B cell (primary cell): ENCODE results near the gene NRXN2. TPM values are rescaled to one million over a fixed set of nuclear protein-coding genes. Genes with fewer than 3 reads are reported as not detected.

Experiments
- ATAC-seq: fragments of 200-7000 bp; cut with Tn5 transposase; one replicate; pipeline ENCODE4 v1.10.0; 2021; ENCODE audit warnings: low read depth, mild to moderate bottlenecking, moderate number of reproducible peaks, moderate library complexity
- CTCF ChIA-PET: fragments of 350-600 bp; sonication (Branson Sonifier 250); formaldehyde crosslinking; loops from one replicate; lab custom pipeline; 2021; ENCODE audit warnings: antibody characterized with exemption, inconsistent platforms; lab: Charles Lee
- POLR2A ChIA-PET: fragments of 350-600 bp; sonication (Branson Sonifier 250); formaldehyde crosslinking; loops from one replicate; lab custom pipeline; 2021; ENCODE audit warnings: antibody characterized with exemption; lab: Charles Lee
- DNase-seq: peaks from one replicate; pipeline ENCODE4 v3.0.0; 2013
- H2AFZ ChIP-seq: 2 replicates; pipeline ENCODE4 v1.6.1; 2012; ENCODE audit warnings: mild to moderate bottlenecking, low read depth, low read length; ENCODE audit not compliant: insufficient read depth, poor library complexity, severe bottlenecking
- H3K27ac ChIP-seq, 2 donors: 1 replicate in 1 of 2; 2 replicates in 1 of 2; pipeline ENCODE4 v1.5.1; 2012 to 2013; ENCODE audit warnings: low read length in 2 of 2, mild to moderate bottlenecking in 2 of 2, moderate library complexity in 1 of 2
- H3K27me3 ChIP-seq, 4 experiments: fragments of 200-600 bp in 1 of 4; sonication (generic) in 1 of 4; replicated peaks in 1 of 4; 1 replicate in 2 of 4; 2 replicates in 2 of 4; pipeline versions ENCODE4 v1.6.1 to v1.7.0; 2013 to 2016; ENCODE audit warnings: low read length in 3 of 4, mild to moderate bottlenecking in 2 of 4, mixed read lengths in 1 of 4, moderate library complexity in 1 of 4; ENCODE audit not compliant: insufficient read depth in 4 of 4, control insufficient read depth in 3 of 4; ENCODE audit errors: control extremely low read depth in 1 of 4
- H3K36me3 ChIP-seq, 2 experiments: replicated peaks in 1 of 2; 1 replicate in 1 of 2; 2 replicates in 1 of 2; pipeline versions ENCODE4 v1.6.1 to v1.7.1; 2013; ENCODE audit warnings: low read length in 1 of 2; ENCODE audit not compliant: insufficient read depth in 2 of 2, control insufficient read depth in 1 of 2; ENCODE audit errors: control extremely low read depth in 1 of 2, extremely low read depth in 1 of 2
- H3K4me1 ChIP-seq, 2 donors: fragments of 200-600 bp in 1 of 2; sonication (generic) in 1 of 2; 1 replicate in 1 of 2; 2 replicates in 1 of 2; pipeline versions ENCODE4 v1.5.1 to v1.6.1; 2013 to 2017; ENCODE audit warnings: low read length in 2 of 2; ENCODE audit not compliant: control insufficient read depth in 2 of 2, insufficient read depth in 2 of 2
- H3K4me2 ChIP-seq: replicated peaks from 2 replicates; pipeline ENCODE3; 2012; ENCODE audit warnings: mild to moderate bottlenecking, low read depth, low read length; ENCODE audit not compliant: poor library complexity, severe bottlenecking
- H3K4me3 ChIP-seq, 5 experiments: fragments of 200-600 bp in 1 of 5; sonication (generic) in 1 of 5; 1 replicate in 3 of 5; 2 replicates in 2 of 5; pipeline versions ENCODE4 v1.5.1 to v1.7.0; 2011 to 2016; ENCODE audit warnings: low read length in 4 of 5, mild to moderate bottlenecking in 4 of 5, low read depth in 2 of 5, control low read depth in 1 of 5, moderate library complexity in 1 of 5; ENCODE audit not compliant: insufficient read depth in 1 of 5; ENCODE audit errors: control extremely low read depth in 1 of 5, extremely low read depth in 1 of 5
- H3K79me2 ChIP-seq: fragments of 200-600 bp; sonication (generic); one replicate; pipeline ENCODE4 v1.6.0; 2016; ENCODE audit warnings: low read length; ENCODE audit not compliant: control insufficient read depth, insufficient read depth
- H3K9ac ChIP-seq: fragments of 200-600 bp; sonication (generic); 2 replicates; pipeline ENCODE4 v1.6.1; 2017; ENCODE audit warnings: mild to moderate bottlenecking, low read length, moderate library complexity
- H3K9me3 ChIP-seq, 3 donors: one replicate each; pipeline versions ENCODE4 v1.6.1 to v1.7.1; 2013; ENCODE audit warnings: low read length in 2 of 3; ENCODE audit not compliant: control insufficient read depth in 2 of 3, insufficient read depth in 1 of 3; ENCODE audit errors: control extremely low read depth in 1 of 3
- H4K20me1 ChIP-seq: 2 replicates; pipeline ENCODE4 v1.6.0; 2012; ENCODE audit warnings: mild to moderate bottlenecking, low read length; ENCODE audit not compliant: insufficient read depth, control insufficient read depth, poor library complexity, severe bottlenecking
- H3K27ac Mint-ChIP-seq: one replicate; pipeline ENCODE4 v1.8.0; 2021; ENCODE audit warnings: mixed read lengths
- H3K27me3 Mint-ChIP-seq: one replicate; pipeline ENCODE4 v1.8.0; 2021; ENCODE audit warnings: mixed read lengths
- H3K4me1 Mint-ChIP-seq: one replicate; pipeline ENCODE4 v1.8.0; 2021; ENCODE audit warnings: mixed read lengths
- H3K4me3 Mint-ChIP-seq: one replicate; pipeline ENCODE4 v1.8.0; 2021; ENCODE audit warnings: mixed read lengths
- H3K9me3 Mint-ChIP-seq: one replicate; pipeline ENCODE4 v1.8.0; 2022; ENCODE audit warnings: mixed read lengths; ENCODE audit not compliant: insufficient read depth
- EZH2 ChIP-seq: IDR thresholded peaks from 2 replicates; pipeline ENCODE4 v1.6.1; 2012; ENCODE audit warnings: borderline replicate concordance, low read depth, mild to moderate bottlenecking, moderate library complexity, low read length; ENCODE audit not compliant: insufficient read depth, poor library complexity, severe bottlenecking
- WGBS: methylation state at CpG from one replicate; pipeline ENCODE4 v1.1.5; 2013; ENCODE audit warnings: missing lambda C conversion rate; ENCODE audit not compliant: insufficient coverage; 5-methylcytosine and 5-hydroxymethylcytosine counted together
- intact Hi-C: fragments of 100-400 bp; cut with micrococcal nuclease; formaldehyde crosslinking; loops from one replicate; pipeline ENCODE4 v1.10.0; 2022
- polyA plus RNA-seq: library from polyadenylated mRNA; depleted of rRNA; stranded (reverse); fragments of >200 nt; gene quantifications from 2 replicates; pipeline ENCODE4 v1.2.3, GENCODE V29; 2012
- total RNA-seq, 2 donors: library from RNA; stranded (reverse); fragments of 120-200 nt in 1 of 2; gene quantifications; 1 replicate in 1 of 2; 2 replicates in 1 of 2; pipeline versions ENCODE4 v1.2.3 to v1.2.4, GENCODE V29; 2013 to 2022
- TF ChIP-seq, protein P1 (sequence below): fragments of 200-600 bp; IDR thresholded peaks from one replicate; pipeline ENCODE4 v1.8.0; 2022; ENCODE audit warnings: antibody characterized with exemption, mild to moderate bottlenecking

The NRXN2 gene
- total and polyA plus RNA-seq, 2 donors (not counting 1 experiment from before 2014, with no cell fraction given): 0.01 to 0.52 TPM

DNA sequence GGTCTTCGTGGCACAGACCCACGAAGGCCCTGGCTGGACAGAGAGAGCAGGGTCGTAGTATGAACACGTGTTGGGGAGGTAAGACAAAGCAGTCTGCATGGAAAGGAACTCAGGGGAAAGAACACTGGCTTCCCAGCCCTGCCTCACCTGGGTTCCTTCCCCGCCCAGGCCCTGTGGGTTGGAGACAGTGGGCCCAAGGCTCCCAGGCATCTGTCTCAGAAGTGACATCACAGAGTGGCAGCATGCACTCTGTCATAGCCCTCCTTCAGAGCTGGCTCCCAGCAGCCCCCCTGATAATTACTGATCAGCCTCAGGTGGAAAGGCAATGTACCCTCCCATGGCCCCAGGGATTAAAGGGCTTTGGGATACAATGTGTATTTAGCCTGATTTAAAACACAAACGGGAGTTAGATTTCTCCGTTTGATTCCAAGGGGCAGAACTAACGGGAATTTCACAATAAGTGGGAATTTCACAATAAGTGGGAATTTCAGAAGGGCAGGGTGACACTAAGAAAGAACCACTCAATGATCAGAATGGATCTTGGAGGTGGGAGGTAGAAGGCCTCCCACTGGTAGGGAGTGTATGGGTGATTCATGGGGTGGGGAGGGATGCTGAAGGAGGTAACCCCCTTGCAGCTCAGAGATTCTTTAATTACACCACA, 66.9 kb downstream of the NRXN2 start:
- peaks cover 28% of the 10 kb centered on the region for H3K4me1 Mint-ChIP-seq
- no peaks in the 10 kb centered on the region for H3K9me3 ChIP-seq
- no peak for DNase-seq
- peak overlapping the region; percentile 65 for H3K4me2 ChIP-seq
- no peaks in the 10 kb centered on the region for H3K79me2 ChIP-seq
- peak overlapping the region; percentile 87 for H3K27ac Mint-ChIP-seq
- ChIA-PET CTCF (interaction anchor here (1.6 to 7.3 kb wide), 3 partner anchors 19 to 207 kb away, joined by 5 to 35 read pairs (median 8); no protein-coding TSS in a partner anchor), POLR2A (no interaction called here)
- WGBS: 91% methylated on average over 8 of the region's 8 CpGs
- H4K20me1 ChIP-seq: no peaks in the 10 kb centered on the region
- intact Hi-C loops: loop anchor here (10.0 kb wide), 1 partner anchor 451 kb away; the partner anchor contains the start of gene FERMT3
- no peaks in the 10 kb centered on the region for H3K9me3 Mint-ChIP-seq
- no peaks in the 10 kb centered on the region for H3K36me3 ChIP-seq
- H3K9ac ChIP-seq: no peak overlapping the region
- no peak overlapping the region for H3K4me3 Mint-ChIP-seq
- peaks cover 0 to 3% (median 0%) of the 10 kb centered on the region in 4 experiments for H3K27me3 ChIP-seq
- TF ChIP-seq, protein P1, sequence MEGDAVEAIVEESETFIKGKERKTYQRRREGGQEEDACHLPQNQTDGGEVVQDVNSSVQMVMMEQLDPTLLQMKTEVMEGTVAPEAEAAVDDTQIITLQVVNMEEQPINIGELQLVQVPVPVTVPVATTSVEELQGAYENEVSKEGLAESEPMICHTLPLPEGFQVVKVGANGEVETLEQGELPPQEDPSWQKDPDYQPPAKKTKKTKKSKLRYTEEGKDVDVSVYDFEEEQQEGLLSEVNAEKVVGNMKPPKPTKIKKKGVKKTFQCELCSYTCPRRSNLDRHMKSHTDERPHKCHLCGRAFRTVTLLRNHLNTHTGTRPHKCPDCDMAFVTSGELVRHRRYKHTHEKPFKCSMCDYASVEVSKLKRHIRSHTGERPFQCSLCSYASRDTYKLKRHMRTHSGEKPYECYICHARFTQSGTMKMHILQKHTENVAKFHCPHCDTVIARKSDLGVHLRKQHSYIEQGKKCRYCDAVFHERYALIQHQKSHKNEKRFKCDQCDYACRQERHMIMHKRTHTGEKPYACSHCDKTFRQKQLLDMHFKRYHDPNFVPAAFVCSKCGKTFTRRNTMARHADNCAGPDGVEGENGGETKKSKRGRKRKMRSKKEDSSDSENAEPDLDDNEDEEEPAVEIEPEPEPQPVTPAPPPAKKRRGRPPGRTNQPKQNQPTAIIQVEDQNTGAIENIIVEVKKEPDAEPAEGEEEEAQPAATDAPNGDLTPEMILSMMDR: no peak
- no peak for TF ChIP-seq EZH2
- H2AFZ ChIP-seq: no peak overlapping the region
- H3K27me3 Mint-ChIP-seq: peaks cover 3% of the 10 kb centered on the region
- ATAC-seq: no peak
- H3K4me1 ChIP-seq: peaks cover 17 to 33% of the 10 kb centered on the region in 2 donors
- no peak overlapping the region for H3K27ac ChIP-seq
- H3K4me3 ChIP-seq: no peak overlapping the region

DNA sequence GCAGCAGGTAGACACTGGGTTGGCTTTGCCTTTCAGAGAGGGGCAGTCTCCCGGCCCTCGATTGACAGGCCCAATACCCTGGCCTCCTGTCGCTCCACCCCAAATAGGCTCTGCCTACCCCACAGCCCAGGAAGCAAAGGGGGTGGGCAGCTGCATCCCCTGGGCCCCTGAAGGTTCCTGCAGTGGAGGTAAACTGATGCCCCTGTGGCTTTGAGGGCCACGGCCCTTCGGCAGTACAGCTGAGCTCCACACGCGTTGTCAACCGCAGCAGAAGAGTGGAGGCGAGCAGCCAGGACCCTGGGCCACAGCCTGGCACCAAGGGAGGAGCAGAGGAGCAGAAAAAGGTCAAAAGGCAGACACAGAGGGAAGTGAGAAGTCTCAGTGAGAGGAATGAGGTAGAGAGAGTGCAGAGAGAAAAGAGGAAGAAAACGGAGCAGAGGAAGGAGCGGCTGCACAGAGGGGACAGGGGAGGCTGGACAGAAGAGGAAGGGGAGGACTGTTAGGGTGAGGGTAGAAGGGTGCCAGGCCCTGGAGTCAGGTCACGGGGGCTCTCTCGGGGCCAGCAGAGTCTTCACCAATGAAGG, 67.9 kb downstream of the NRXN2 start:
- Mint-ChIP-seq H3K4me1 (peaks cover 28% of the 10 kb centered on the region), H3K27ac (peak overlapping the region; percentile 87), H3K27me3 (no peaks in the 10 kb centered on the region), H3K9me3 (no peaks in the 10 kb centered on the region), H3K4me3 (peak overlapping the region; percentile 57)
- no peaks in the 10 kb centered on the region for H3K9me3 ChIP-seq
- CTCF ChIA-PET: interaction anchor here (1.6 to 7.3 kb wide), 4 partner anchors 20 to 451 kb away, joined by 5 to 35 read pairs (median 7); no protein-coding TSS in a partner anchor
- H4K20me1 ChIP-seq: no peaks in the 10 kb centered on the region
- no peaks in the 10 kb centered on the region for H3K79me2 ChIP-seq
- peaks cover 17 to 33% of the 10 kb centered on the region in 2 donors for H3K4me1 ChIP-seq
- ATAC-seq: peak; percentile 76
- H2AFZ ChIP-seq: peak overlapping the region; percentile 72
- 3% methylated on average over 10 of the region's 13 CpGs for WGBS
- POLR2A ChIA-PET: no interaction called here
- peak; percentile 69 for DNase-seq
- peaks cover 0 to 3% (median 0%) of the 10 kb centered on the region in 4 experiments for H3K27me3 ChIP-seq
- peak overlapping the region; percentile 65 for H3K4me2 ChIP-seq
- no peak overlapping the region for H3K9ac ChIP-seq
- H3K27ac ChIP-seq: peak overlapping the region; percentile 48 to 55
- H3K36me3 ChIP-seq: no peaks in the 10 kb centered on the region
- intact Hi-C loops: loop anchor here (10.0 kb wide), 1 partner anchor 450 kb away; the partner anchor contains the start of gene FERMT3
- TF ChIP-seq EZH2: no peak
- no peak overlapping the region for H3K4me3 ChIP-seq
